Endothelial cell of umbilical vein (primary cell): ENCODE data around the gene INAVA. TPM values are rescaled to one million over a fixed set of nuclear protein-coding genes. Genes with fewer than 3 reads are reported as not detected.

Source experiments
- BruUV-seq: library from RNA; stranded (reverse); fragments of 400-500 nt; replicated peaks from 2 replicates; lab custom pipeline; 2021; lab: Mats Ljungman, UMichigan
- CTCF ChIA-PET: fragments of 300-600, 350-600 bp; sonication (Branson Sonifier 250); formaldehyde crosslinking; loops from one replicate; lab custom pipeline; 2021; ENCODE audit warnings: antibody characterized with exemption, inconsistent platforms; lab: Charles Lee
- POLR2A ChIA-PET: fragments of 300-600, 350-600 bp; sonication (Branson Sonifier 250); formaldehyde crosslinking; loops from one replicate; lab custom pipeline; 2021; ENCODE audit warnings: antibody characterized with exemption, inconsistent platforms; lab: Charles Lee
- DNase-seq: peaks from one replicate; pipeline ENCODE4 v3.0.0-alpha.2; 2011; ENCODE audit warnings: low read depth, low spot score
- FAIRE-seq: peaks from 2 replicates; lab custom pipeline; 2011; peaks lifted over from hg19 to GRCh38; lab: Jason Lieb, UNC
- H2AFZ ChIP-seq: 2 replicates; pipeline ENCODE4 v1.6.0; 2012; ENCODE audit warnings: low read depth, low read length, control low read depth, inconsistent platforms
- H3K27ac ChIP-seq: 2 replicates; pipeline ENCODE4 v1.5.1; 2011; ENCODE audit warnings: low read depth, mild to moderate bottlenecking, control low read depth, low read length, moderate library complexity; ENCODE audit not compliant: insufficient read depth
- H3K27me3 ChIP-seq, 2 experiments: 2 replicates each; pipeline versions ENCODE4 v1.6.0 to v1.6.1; 2011; ENCODE audit warnings: low read length in 2 of 2, mixed read lengths in 1 of 2; ENCODE audit not compliant: control insufficient read depth in 2 of 2, insufficient read depth in 2 of 2
- H3K36me3 ChIP-seq, 2 experiments: 2 replicates in 1 of 2; 3 replicates in 1 of 2; pipeline ENCODE4 v1.5.1; 2011; ENCODE audit warnings: low read length in 2 of 2, mild to moderate bottlenecking in 1 of 2, moderate library complexity in 1 of 2; ENCODE audit not compliant: control insufficient read depth in 2 of 2, insufficient read depth in 2 of 2; ENCODE audit errors: extremely low read depth in 1 of 2
- H3K4me1 ChIP-seq: 3 replicates; pipeline ENCODE4 v1.5.1; 2011; ENCODE audit warnings: mild to moderate bottlenecking, low read length; ENCODE audit not compliant: control insufficient read depth, insufficient read depth; ENCODE audit errors: extremely low read depth
- H3K4me2 ChIP-seq: 2 replicates; pipeline ENCODE4 v1.6.1; 2011; ENCODE audit warnings: low read length, control low read depth, mixed read lengths; ENCODE audit not compliant: insufficient read depth
- H3K4me3 ChIP-seq, 3 experiments: fragments of 200-600 bp in 1 of 3; sonication (generic), shearing (Covaris generic) in 1 of 3; replicated peaks in 1 of 3; 2 replicates each; pipeline ENCODE4 v1.5.1; 2011 to 2016; ENCODE audit warnings: control low read depth in 3 of 3, low read length in 3 of 3, mild to moderate bottlenecking in 2 of 3, inconsistent platforms in 1 of 3, low read depth in 1 of 3, moderate library complexity in 1 of 3; ENCODE audit not compliant: insufficient read depth in 1 of 3
- H3K79me2 ChIP-seq: 2 replicates; pipeline ENCODE4 v1.6.0; 2012; ENCODE audit warnings: low read length, inconsistent platforms; ENCODE audit not compliant: control insufficient read depth, insufficient read depth
- H3K9ac ChIP-seq: replicated peaks from 2 replicates; pipeline ENCODE3; 2011; ENCODE audit warnings: low read length, control low read depth; ENCODE audit not compliant: insufficient read depth; ENCODE audit errors: extremely low read depth
- H3K9me1 ChIP-seq: replicated peaks from 3 replicates; pipeline ENCODE4 v1.6.0; 2011; ENCODE audit warnings: mild to moderate bottlenecking, low read length; ENCODE audit not compliant: control insufficient read depth, insufficient read depth; ENCODE audit errors: extremely low read depth
- H3K9me3 ChIP-seq: replicated peaks from 2 replicates; pipeline ENCODE4 v1.5.1; 2012; ENCODE audit warnings: low read length, inconsistent platforms; ENCODE audit not compliant: control insufficient read depth, insufficient read depth
- H4K20me1 ChIP-seq: replicated peaks from 2 replicates; pipeline ENCODE3; 2011; ENCODE audit warnings: mild to moderate bottlenecking, low read length; ENCODE audit not compliant: control insufficient read depth, insufficient read depth; ENCODE audit errors: extremely low read depth
- CTCF ChIP-seq, 2 donors: IDR thresholded peaks; 1 replicate in 1 of 2; 2 replicates in 1 of 2; pipeline ENCODE4 v1.5.1; 2011; ENCODE audit warnings: low read length in 2 of 2, mild to moderate bottlenecking in 2 of 2, moderate library complexity in 2 of 2, control low read depth in 1 of 2, inconsistent platforms in 1 of 2, low read depth in 1 of 2; ENCODE audit not compliant: insufficient read depth in 1 of 2; ENCODE audit errors: extremely low read depth in 1 of 2
- EZH2 ChIP-seq: IDR thresholded peaks from 2 replicates; pipeline ENCODE4 v1.6.1; 2012; ENCODE audit warnings: borderline replicate concordance, low read depth, mild to moderate bottlenecking, moderate library complexity, low read length, inconsistent platforms; ENCODE audit not compliant: severe bottlenecking
- FOS ChIP-seq: IDR thresholded peaks from 2 replicates; pipeline ENCODE4 v1.6.1; 2011; ENCODE audit warnings: mild to moderate bottlenecking, low read length, moderate library complexity, borderline replicate concordance; ENCODE audit not compliant: insufficient read depth
- GATA2 ChIP-seq: IDR thresholded peaks from 2 replicates; pipeline ENCODE4 v1.7.0; 2011; ENCODE audit warnings: low read depth, mild to moderate bottlenecking, moderate library complexity, mixed read lengths, low read length; ENCODE audit not compliant: insufficient read length, insufficient read depth
- JUN ChIP-seq: IDR thresholded peaks from 2 replicates; pipeline ENCODE4 v1.6.1; 2011; ENCODE audit warnings: borderline replicate concordance, low read depth; ENCODE audit not compliant: insufficient read length, insufficient read depth
- MAX ChIP-seq: IDR thresholded peaks from 2 replicates; pipeline ENCODE4 v1.6.1; 2011; ENCODE audit not compliant: insufficient read depth, insufficient read length
- MYC ChIP-seq: IDR thresholded peaks from one replicate; pipeline ENCODE4 v1.6.1; 2011; ENCODE audit warnings: mild to moderate bottlenecking, low read depth, low read length
- POLR2A ChIP-seq: IDR thresholded peaks from 2 replicates; pipeline ENCODE4 v1.6.1; 2012; ENCODE audit warnings: low read depth, mild to moderate bottlenecking, control low read depth, low read length
- POLR2AphosphoS5 ChIP-seq: IDR thresholded peaks from 2 replicates; pipeline ENCODE4 v1.6.1; 2012; ENCODE audit warnings: low read depth, mild to moderate bottlenecking, control low read depth, low read length, moderate library complexity; ENCODE audit not compliant: insufficient read depth
- dilution Hi-C: fragments of 300-500 bp; cut with MboI; formaldehyde crosslinking; loops from one replicate; pipeline ENCODE4 v1.15.0; 2019; ENCODE audit warnings: low sequenced_read_pairs; ENCODE audit not compliant: extremely low pct_ligation_motif_present
- intact Hi-C: fragments of 100-400 bp; cut with micrococcal nuclease; formaldehyde crosslinking; loops from one replicate; pipeline ENCODE4 v1.10.0; 2022
- polyA plus RNA-seq, 4 experiments: library from polyadenylated mRNA; depleted of rRNA in 3 of 4; stranded (reverse) in 3 of 4; unstranded in 1 of 4; fragments of >200 nt; gene quantifications; 2 replicates each; pipeline versions ENCODE4 v1.2.1 to v1.2.3, GENCODE V29; 2011 to 2012; ENCODE audit warnings: missing spikeins in 1 of 4
- total RNA-seq: library from RNA; stranded (reverse); gene quantifications from 2 replicates; pipeline ENCODE4 v1.2.3, GENCODE V29; 2021

Gene INAVA
- total and polyA plus RNA-seq, 2 donors (not counting 3 experiments of a cell fraction or from before 2014, with no cell fraction given), result 0.42 TPM; not detected in 1

- TF ChIP-seq EZH2 (no peak), GATA2 (no peak), POLR2A (no peak), MYC (no peak), MAX (no peak), POLR2AphosphoS5 (no peak), FOS (no peak)
- Histone ChIP-seq H3K4me3 (no peak overlapping the region), H3K4me1 (no peaks in the 10 kb centered on the region), H4K20me1 (no peaks in the 10 kb centered on the region), H3K27me3 (peaks cover 5 to 7% of the 10 kb centered on the region in 2 experiments), H3K27ac (no peak overlapping the region), H3K36me3 (peaks cover 0 to 4% of the 10 kb centered on the region in 2 experiments), H3K79me2 (no peaks in the 10 kb centered on the region), H3K4me2 (no peak overlapping the region), H3K9ac (no peak overlapping the region), H2AFZ (no peak overlapping the region), H3K9me1 (no peaks in the 10 kb centered on the region), H3K9me3 (no peaks in the 10 kb centered on the region)
- ChIA-PET CTCF (interaction anchor here (1.4 to 3.3 kb wide), 2 partner anchors 244 to 307 kb away, joined by 7 to 10 read pairs; no protein-coding TSS in a partner anchor), POLR2A (no interaction called here)
- intact Hi-C loops (no loop called here), dilution Hi-C loops (no loop called here)
- DNase-seq (no peak), FAIRE-seq (no peak)
- no TSS peak for BruUV-seq
Measured at GRCh38 chr1:200866116-200866515, 28.6 kb upstream of the INAVA start.

GRCh38 chr1:200866521-200866920, 28.2 kb upstream of the INAVA start:
- no peak overlapping the region for H2AFZ ChIP-seq
- H3K79me2 ChIP-seq, result no peaks in the 10 kb centered on the region
- intact Hi-C loops (no loop called here), dilution Hi-C loops (no loop called here)
- POLR2A ChIA-PET, result no interaction called here
- H3K9me1 ChIP-seq, result no peaks in the 10 kb centered on the region
- no peaks in the 10 kb centered on the region for H3K4me1 ChIP-seq
- no peaks in the 10 kb centered on the region for H4K20me1 ChIP-seq
- H3K36me3 ChIP-seq, result peaks cover 0 to 4% of the 10 kb centered on the region in 2 experiments
- CTCF ChIA-PET, result interaction anchor here (1.4 to 3.3 kb wide), 2 partner anchors 244 to 307 kb away, joined by 7 to 10 read pairs; no protein-coding TSS in a partner anchor
- H3K4me3 ChIP-seq, result no peak overlapping the region
- TF ChIP-seq MYC, result no peak
- TF ChIP-seq FOS, result no peak
- TF ChIP-seq GATA2, result no peak
- no peak for TF ChIP-seq JUN
- no peak for TF ChIP-seq EZH2
- TF ChIP-seq POLR2A, result no peak
- no peak for TF ChIP-seq MAX
- no peak for TF ChIP-seq CTCF (IDR thresholded peaks at IDR 0.05; ENCODE audit: extremely low read depth in 1 of 2, insufficient read depth in 1 of 2, low read depth in 1 of 2, low read length in 2 of 2)
- TF ChIP-seq POLR2AphosphoS5, result no peak
- H3K27me3 ChIP-seq, result peaks cover 8 to 10% of the 10 kb centered on the region in 2 experiments
- H3K9ac ChIP-seq, result no peak overlapping the region
- H3K9me3 ChIP-seq, result no peaks in the 10 kb centered on the region
- DNase-seq, result no peak
- BruUV-seq, result no TSS peak
- H3K27ac ChIP-seq, result no peak overlapping the region
- H3K4me2 ChIP-seq, result no peak overlapping the region
- no peak for FAIRE-seq
